Measurements from ENCODE around the gene OLIG2.

GRCh38 chr21:33007747-33008146 lies 18.0 kb upstream of the OLIG2 start:
- TF ChIP-seq, protein P1, sequence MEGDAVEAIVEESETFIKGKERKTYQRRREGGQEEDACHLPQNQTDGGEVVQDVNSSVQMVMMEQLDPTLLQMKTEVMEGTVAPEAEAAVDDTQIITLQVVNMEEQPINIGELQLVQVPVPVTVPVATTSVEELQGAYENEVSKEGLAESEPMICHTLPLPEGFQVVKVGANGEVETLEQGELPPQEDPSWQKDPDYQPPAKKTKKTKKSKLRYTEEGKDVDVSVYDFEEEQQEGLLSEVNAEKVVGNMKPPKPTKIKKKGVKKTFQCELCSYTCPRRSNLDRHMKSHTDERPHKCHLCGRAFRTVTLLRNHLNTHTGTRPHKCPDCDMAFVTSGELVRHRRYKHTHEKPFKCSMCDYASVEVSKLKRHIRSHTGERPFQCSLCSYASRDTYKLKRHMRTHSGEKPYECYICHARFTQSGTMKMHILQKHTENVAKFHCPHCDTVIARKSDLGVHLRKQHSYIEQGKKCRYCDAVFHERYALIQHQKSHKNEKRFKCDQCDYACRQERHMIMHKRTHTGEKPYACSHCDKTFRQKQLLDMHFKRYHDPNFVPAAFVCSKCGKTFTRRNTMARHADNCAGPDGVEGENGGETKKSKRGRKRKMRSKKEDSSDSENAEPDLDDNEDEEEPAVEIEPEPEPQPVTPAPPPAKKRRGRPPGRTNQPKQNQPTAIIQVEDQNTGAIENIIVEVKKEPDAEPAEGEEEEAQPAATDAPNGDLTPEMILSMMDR (conservative IDR thresholded peaks at IDR 0.05; ENCODE audit: low read length) = no peak
- no peak for TF ChIP-seq EZH2phosphoT487 (IDR thresholded peaks at IDR 0.05; ENCODE audit: borderline replicate concordance)
